HepG2 (cell line): Measurements from ENCODE around the gene STN1. TPM values are rescaled to one million over a fixed set of nuclear protein-coding genes. Genes with fewer than 3 reads are reported as not detected.

Experiments used
- CERS6 ChIP-seq: sonication (generic); formaldehyde crosslinking; IDR thresholded peaks from 2 replicates; pipeline ENCODE4 v1.5.0; 2020; ENCODE audit warnings: missing genetic modification reagents
- HNRNPUL1 ChIP-seq: fragments of 200-400 bp; formaldehyde crosslinking; IDR thresholded peaks from 2 replicates; pipeline ENCODE4 v1.6.1; 2017; ENCODE audit warnings: low read depth, mild to moderate bottlenecking, low read length, moderate library complexity
- MBNL3 ChIP-seq: fragments of 250-450 bp; sonication (Bioruptor Pico); conservative IDR thresholded peaks from 2 replicates; pipeline ENCODE4 v1.8.0; 2022; ENCODE audit warnings: mild to moderate bottlenecking, inconsistent platforms
- MED13 ChIP-seq: sonication (generic); formaldehyde crosslinking; IDR thresholded peaks from 2 replicates; pipeline ENCODE4 v1.5.0; 2020; ENCODE audit warnings: missing genetic modification reagents
- NR1H2 ChIP-seq: sonication (generic); formaldehyde crosslinking; IDR thresholded peaks from 2 replicates; pipeline ENCODE4 v1.8.1; 2022; ENCODE audit warnings: low read depth, missing genetic modification reagents, borderline replicate concordance
- PAXIP1 ChIP-seq: sonication (generic); formaldehyde crosslinking; conservative IDR thresholded peaks from 2 replicates; pipeline ENCODE4 v1.4.0; 2020; ENCODE audit warnings: mild to moderate bottlenecking, missing genetic modification reagents, moderate library complexity
- RNF219 ChIP-seq: sonication (generic); formaldehyde crosslinking; IDR thresholded peaks from 2 replicates; pipeline ENCODE4 v1.5.0; 2020; ENCODE audit warnings: mild to moderate bottlenecking, missing genetic modification reagents
- SIX4 ChIP-seq: sonication (generic); formaldehyde crosslinking; IDR thresholded peaks from 2 replicates; pipeline ENCODE4 v1.4.0; 2020; ENCODE audit warnings: missing genetic modification reagents
- SUZ12 ChIP-seq: fragments of 150-350 bp; IDR thresholded peaks from 2 replicates; pipeline ENCODE4 v1.6.1; 2014; ENCODE audit warnings: low read depth, low read length
- ZNF280B ChIP-seq: sonication (generic); formaldehyde crosslinking; IDR thresholded peaks from 2 replicates; pipeline ENCODE4 v1.5.0; 2020; ENCODE audit warnings: missing genetic modification reagents, mild to moderate bottlenecking, borderline replicate concordance
- ZNF331 ChIP-seq: sonication (generic); formaldehyde crosslinking; IDR thresholded peaks from 2 replicates; pipeline ENCODE4 v1.4.0; 2020; ENCODE audit warnings: missing genetic modification reagents
- ZNF572 ChIP-seq: sonication (generic); formaldehyde crosslinking; IDR thresholded peaks from 2 replicates; pipeline ENCODE4 v1.5.1; 2020; ENCODE audit warnings: mild to moderate bottlenecking, missing genetic modification reagents
- polyA plus RNA-seq, 8 experiments: library from polyadenylated mRNA; depleted of rRNA in 3 of 8; stranded (reverse) in 7 of 8; unstranded in 1 of 8; fragments of >200 nt; fragmentation: Illumina TruSeq in 4 of 8; extraction: Trizol in 4 of 8; gene quantifications; 2 replicates each; pipeline versions ENCODE4 v1.2.1 to v1.2.3, GENCODE V29; 2011 to 2016; ENCODE audit warnings: low read depth in 4 of 8, missing spikeins in 1 of 8, mixed read lengths in 1 of 8; ENCODE audit not compliant: insufficient read depth in 1 of 8
- total RNA-seq, 5 experiments: library from RNA; depleted of rRNA; stranded (reverse); fragments of >200 nt; fragmentation: Illumina TruSeq; extraction: Trizol; gene quantifications; 2 replicates each; pipeline ENCODE4 v1.2.3, GENCODE V29; 2016; ENCODE audit warnings: low read depth in 1 of 5
- TF ChIP-seq, protein P1 (sequence below): sonication (generic); formaldehyde crosslinking; IDR thresholded peaks from 2 replicates; pipeline ENCODE4 v1.5.0; 2020; ENCODE audit warnings: mild to moderate bottlenecking, missing genetic modification reagents
- TF ChIP-seq, protein P2 (sequence below): sonication (generic); formaldehyde crosslinking; IDR thresholded peaks from 2 replicates; pipeline ENCODE4 v1.4.0; 2020; ENCODE audit warnings: mild to moderate bottlenecking, missing genetic modification reagents, borderline replicate concordance

STN1 gene
- total and polyA plus RNA-seq, 2 of the 13 experiments (the other 11 are each of a cell fraction or from before 2014, with no cell fraction given) = 17.6 to 22.7 TPM

GRCh38 chr10:103855852-103856796 lies 61.9 kb downstream of the STN1 start (continued):
- TF ChIP-seq SIX4 (no peak), MBNL3 (CRISPR knock-in tag) (no peak), RNF219 (0 out of 2 replicates have a peak, but pooled peaks have one; percentile 33), PAXIP1 (CRISPR knock-in tag) (peak; percentile 94), ZNF572 (CRISPR knock-in tag) (0 out of 2 replicates have a peak, but pooled peaks have one; percentile 25), ZNF331 (CRISPR knock-in tag) (peak; percentile 53; the same call in 1 of the 2 replicates), MED13 (CRISPR knock-in tag) (no peak), HNRNPUL1 (no peak), CERS6 (CRISPR knock-in tag) (no peak), ZNF280B (CRISPR knock-in tag) (no peak), NR1H2 (CRISPR knock-in tag) (no peak), SUZ12 (no peak)
- TF ChIP-seq, protein P1, sequence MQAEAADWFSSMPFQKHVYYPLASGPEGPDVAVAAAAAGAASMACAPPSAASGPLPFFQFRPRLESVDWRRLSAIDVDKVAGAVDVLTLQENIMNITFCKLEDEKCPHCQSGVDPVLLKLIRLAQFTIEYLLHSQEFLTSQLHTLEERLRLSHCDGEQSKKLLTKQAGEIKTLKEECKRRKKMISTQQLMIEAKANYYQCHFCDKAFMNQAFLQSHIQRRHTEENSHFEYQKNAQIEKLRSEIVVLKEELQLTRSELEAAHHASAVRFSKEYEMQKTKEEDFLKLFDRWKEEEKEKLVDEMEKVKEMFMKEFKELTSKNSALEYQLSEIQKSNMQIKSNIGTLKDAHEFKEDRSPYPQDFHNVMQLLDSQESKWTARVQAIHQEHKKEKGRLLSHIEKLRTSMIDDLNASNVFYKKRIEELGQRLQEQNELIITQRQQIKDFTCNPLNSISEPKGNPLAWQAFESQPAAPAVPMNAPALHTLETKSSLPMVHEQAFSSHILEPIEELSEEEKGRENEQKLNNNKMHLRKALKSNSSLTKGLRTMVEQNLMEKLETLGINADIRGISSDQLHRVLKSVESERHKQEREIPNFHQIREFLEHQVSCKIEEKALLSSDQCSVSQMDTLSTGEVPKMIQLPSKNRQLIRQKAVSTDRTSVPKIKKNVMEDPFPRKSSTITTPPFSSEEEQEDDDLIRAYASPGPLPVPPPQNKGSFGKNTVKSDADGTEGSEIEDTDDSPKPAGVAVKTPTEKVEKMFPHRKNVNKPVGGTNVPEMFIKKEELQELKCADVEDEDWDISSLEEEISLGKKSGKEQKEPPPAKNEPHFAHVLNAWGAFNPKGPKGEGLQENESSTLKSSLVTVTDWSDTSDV = no peak
- TF ChIP-seq, protein P2, sequence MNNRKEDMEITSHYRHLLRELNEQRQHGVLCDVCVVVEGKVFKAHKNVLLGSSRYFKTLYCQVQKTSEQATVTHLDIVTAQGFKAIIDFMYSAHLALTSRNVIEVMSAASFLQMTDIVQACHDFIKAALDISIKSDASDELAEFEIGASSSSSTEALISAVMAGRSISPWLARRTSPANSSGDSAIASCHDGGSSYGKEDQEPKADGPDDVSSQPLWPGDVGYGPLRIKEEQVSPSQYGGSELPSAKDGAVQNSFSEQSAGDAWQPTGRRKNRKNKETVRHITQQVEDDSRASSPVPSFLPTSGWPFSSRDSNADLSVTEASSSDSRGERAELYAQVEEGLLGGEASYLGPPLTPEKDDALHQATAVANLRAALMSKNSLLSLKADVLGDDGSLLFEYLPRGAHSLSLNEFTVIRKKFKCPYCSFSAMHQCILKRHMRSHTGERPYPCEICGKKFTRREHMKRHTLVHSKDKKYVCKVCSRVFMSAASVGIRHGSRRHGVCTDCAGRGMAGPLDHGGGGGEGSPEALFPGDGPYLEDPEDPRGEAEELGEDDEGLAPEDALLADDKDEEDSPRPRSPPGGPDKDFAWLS (CRISPR knock-in tag) = no peak
